HepG2 (cell line): Measurements from ENCODE around the gene C2CD3.

Experiments
- ZNF124 ChIP-seq: sonication (generic); formaldehyde crosslinking; IDR thresholded peaks from 2 replicates; pipeline ENCODE4 v1.4.0; 2020; ENCODE audit warnings: missing genetic modification reagents
- ZNF446 ChIP-seq: sonication (generic); formaldehyde crosslinking; IDR thresholded peaks from 2 replicates; pipeline ENCODE4 v1.5.0; 2020; ENCODE audit warnings: mild to moderate bottlenecking, missing genetic modification reagents

- TF ChIP-seq ZNF446 (no peak), ZNF124 (CRISPR knock-in tag) (no peak)
These were observed 199.6 kb downstream of the C2CD3 start for GRCh38 chr11:73971175-73971719.
